Panc1 (cell line): ENCODE measurements around the gene PHF13. TPM values are rescaled to one million over a fixed set of nuclear protein-coding genes. Genes with fewer than 3 reads are reported as not detected.

Experiments
- ATAC-seq: fragments of 200-7000 bp; cut with Tn5 transposase; 2 replicates; pipeline ENCODE4 v1.9.1; 2020; ENCODE audit warnings: mild to moderate bottlenecking, moderate library complexity
- BruUV-seq: library from RNA; stranded (reverse); fragments of 400-500 nt; replicated peaks from 2 replicates; lab custom pipeline; 2021; lab: Mats Ljungman, UMichigan
- CTCF ChIA-PET: fragments of 300-600 bp; sonication (Branson Sonifier 250); formaldehyde crosslinking; loops from one replicate; lab custom pipeline; 2022; ENCODE audit warnings: antibody characterized with exemption; lab: Charles Lee
- POLR2A ChIA-PET: fragments of 300-600 bp; sonication (Branson Sonifier 250); formaldehyde crosslinking; loops from one replicate; lab custom pipeline; 2022; ENCODE audit warnings: antibody characterized with exemption; lab: Charles Lee
- DNase-seq: peaks from one replicate; pipeline ENCODE4 v3.0.0-alpha.2; 2010; ENCODE audit warnings: low read depth, low spot score
- H3K27ac ChIP-seq: 2 replicates; pipeline ENCODE4 v1.5.1; 2011; ENCODE audit warnings: mild to moderate bottlenecking, low read length, inconsistent platforms
- H3K27me3 ChIP-seq: fragments of 200-500 bp; sonication (Bioruptor generic); 2 replicates; pipeline ENCODE4 v1.6.0; 2014; ENCODE audit warnings: low read length, inconsistent platforms; ENCODE audit not compliant: control insufficient read depth, insufficient read depth
- H3K36me3 ChIP-seq: fragments of 200-500 bp; sonication (Bioruptor generic); 2 replicates; pipeline ENCODE4 v1.5.1; 2014; ENCODE audit warnings: inconsistent platforms, mild to moderate bottlenecking, low read length, moderate library complexity; ENCODE audit not compliant: control insufficient read depth, insufficient read depth
- H3K4me1 ChIP-seq: 2 replicates; pipeline ENCODE4 v1.5.1; 2011; ENCODE audit warnings: inconsistent platforms, mild to moderate bottlenecking, low read length, moderate library complexity; ENCODE audit not compliant: control insufficient read depth, insufficient read depth
- H3K4me3 ChIP-seq, 2 experiments: 2 replicates each; pipeline ENCODE4 v1.5.1; 2011 to 2012; ENCODE audit warnings: low read depth in 2 of 2, low read length in 2 of 2, mild to moderate bottlenecking in 2 of 2, inconsistent platforms in 1 of 2, moderate library complexity in 1 of 2
- H3K9me3 ChIP-seq: fragments of 200-500 bp; sonication (Bioruptor generic); 2 replicates; pipeline ENCODE4 v1.5.1; 2014; ENCODE audit warnings: low read depth, mild to moderate bottlenecking, inconsistent platforms, low read length, moderate library complexity; ENCODE audit not compliant: control insufficient read depth, insufficient read depth
- CTCF ChIP-seq: fragments of 450-650 bp; IDR thresholded peaks from 2 replicates; pipeline ENCODE4 v1.5.1; 2017; ENCODE audit warnings: mild to moderate bottlenecking
- POLR2AphosphoS5 ChIP-seq: IDR thresholded peaks from 2 replicates; pipeline ENCODE4 v1.6.1; 2012; ENCODE audit warnings: mild to moderate bottlenecking, low read depth, low read length, moderate library complexity
- REST ChIP-seq, 2 experiments: IDR thresholded peaks; 2 replicates each; pipeline ENCODE4 v1.6.1; 2011 to 2012; ENCODE audit warnings: low read depth in 2 of 2, control low read depth in 1 of 2, low read length in 1 of 2, mild to moderate bottlenecking in 1 of 2, moderate library complexity in 1 of 2; ENCODE audit not compliant: insufficient read depth in 1 of 2
- SIN3A ChIP-seq: IDR thresholded peaks from 2 replicates; pipeline ENCODE4 v1.6.1; 2012; ENCODE audit warnings: low read depth, mild to moderate bottlenecking, low read length, moderate library complexity, borderline replicate concordance; ENCODE audit not compliant: insufficient read depth
- TCF7L2 ChIP-seq: IDR thresholded peaks from 2 replicates; pipeline ENCODE4 v1.6.1; 2011; ENCODE audit warnings: mild to moderate bottlenecking, low read depth, low read length, inconsistent platforms
- in situ Hi-C: cut with HindIII; loops from 2 replicates; pipeline ENCODE4 v1.10.0; 2016; ENCODE audit warnings: low sequenced_read_pairs, low pct_unique_long_range_greater_than_20kb
- intact Hi-C: fragments of 100-400 bp; cut with micrococcal nuclease; formaldehyde crosslinking; loops from one replicate; pipeline ENCODE4 v1.10.0; 2022; ENCODE audit not compliant: unreplicated experiment
- total RNA-seq: library from RNA; stranded (reverse); gene quantifications from one replicate; pipeline ENCODE4 v1.2.1, GENCODE V29; 2021; ENCODE audit not compliant: unreplicated experiment

The PHF13 gene
- total RNA-seq, 1 experiment from 2014 or later: 41.8 TPM

GRCh38 chr1:6574818-6575217 lies 38.7 kb upstream of the PHF13 start:
- POLR2A ChIA-PET: no interaction called here
- ATAC-seq (no peak), DNase-seq (no peak)
- CTCF ChIA-PET: no interaction called here
- Histone ChIP-seq H3K36me3 (no peaks in the 10 kb centered on the region), H3K4me3 (no peak overlapping the region), H3K4me1 (peaks cover 7% of the 10 kb centered on the region), H3K9me3 (0 out of 2 replicates have a peak, but pooled peaks cover 4% of the 10 kb centered on the region), H3K27me3 (no peaks in the 10 kb centered on the region), H3K27ac (no peak overlapping the region)
- in situ Hi-C loops (no loop called here), intact Hi-C loops (no loop called here)
- no TSS peak for BruUV-seq
- TF ChIP-seq SIN3A (no peak), POLR2AphosphoS5 (no peak), REST (IDR thresholded peaks at IDR 0.05; ENCODE audit: insufficient read depth in 1 of 2, low read depth in 2 of 2, low read length in 1 of 2) (no peak), TCF7L2 (no peak), CTCF (no peak)

- no TSS peak for BruUV-seq
- no peak overlapping the region for H3K4me3 ChIP-seq
- CTCF ChIA-PET: interaction anchor here (0.6 kb wide), 1 partner anchor 137 kb away, joined by 4 read pairs; no protein-coding TSS in a partner anchor
- no peaks in the 10 kb centered on the region for H3K9me3 ChIP-seq
- no peaks in the 10 kb centered on the region for H3K27me3 ChIP-seq
- ATAC-seq (no peak), DNase-seq (no peak)
- intact Hi-C loops (no loop called here), in situ Hi-C loops (no loop called here)
- H3K36me3 ChIP-seq: peaks cover 7% of the 10 kb centered on the region; the same call in 1 of the 2 replicates
- no peak overlapping the region for H3K27ac ChIP-seq
- POLR2A ChIA-PET: no interaction called here
- peaks cover 23% of the 10 kb centered on the region for H3K4me1 ChIP-seq
- TF ChIP-seq CTCF (no peak), TCF7L2 (no peak), POLR2AphosphoS5 (no peak), REST (IDR thresholded peaks at IDR 0.05; ENCODE audit: insufficient read depth in 1 of 2, low read depth in 2 of 2, low read length in 1 of 2) (no peak), SIN3A (no peak)
Measured at GRCh38 chr1:6577831-6578525, 35.6 kb upstream of the PHF13 start.
